Measurements from ENCODE around the gene TMEM9B. TPM values are rescaled to one million over a fixed set of nuclear protein-coding genes. Genes with fewer than 3 reads are reported as not detected.

TMEM9B gene
- polyA plus RNA-seq, 3 donors: 25.5 to 149 (median 141) TPM

DNA sequence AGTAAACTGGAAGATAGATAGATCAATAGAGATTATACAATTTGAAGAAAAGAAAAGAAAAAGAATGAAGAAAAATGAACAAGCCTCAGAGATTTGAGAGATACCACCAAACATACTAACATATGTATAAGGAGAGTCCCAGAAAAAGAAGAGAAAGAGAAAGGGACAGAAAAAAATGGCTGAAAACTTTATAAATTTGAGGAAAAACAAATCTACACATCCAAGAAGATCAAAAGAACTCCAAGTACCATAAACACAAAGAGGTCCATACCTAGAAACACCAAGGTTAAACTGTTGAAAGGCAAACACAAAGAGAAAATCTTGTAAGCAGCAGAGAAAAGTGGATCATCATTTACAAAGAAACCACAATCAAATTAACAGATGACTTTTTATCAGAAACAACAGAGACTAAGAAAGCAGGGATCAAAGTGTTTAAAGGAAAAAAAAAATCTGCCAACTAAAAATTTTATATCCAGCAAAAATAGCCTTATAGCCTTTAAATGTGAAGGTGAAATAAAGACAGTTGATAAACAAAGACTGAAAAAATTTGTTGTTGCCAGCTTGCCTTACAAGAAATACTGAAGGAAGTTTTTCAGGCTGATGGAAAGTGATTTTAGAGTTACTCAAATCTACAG lies 65.0 kb downstream of the TMEM9B start:
- no peak for DNase-seq
- H3K4me2 ChIP-seq (replicated peaks; ENCODE audit: extremely low read depth, low read length, poor library complexity, severe bottlenecking): no peak overlapping the region
- no peak overlapping the region for H3K27ac ChIP-seq (ENCODE audit: low read depth in 1 of 2, low read length in 2 of 2)
- no peaks in the 10 kb centered on the region for H3K36me3 Mint-ChIP-seq
- no peaks in the 10 kb centered on the region for H4K20me1 ChIP-seq (ENCODE audit: insufficient read depth, low read length)
- no peaks in the 10 kb centered on the region for H3K4me1 ChIP-seq (ENCODE audit: control insufficient read depth in 1 of 2, insufficient read depth in 2 of 2, low read length in 2 of 2)
- intact Hi-C loops (cut with micrococcal nuclease): no loop called here
- H3K27me3 Mint-ChIP-seq (ENCODE audit: low read depth in 3 of 3): peaks cover 0 to 4% (median 1%) of the 10 kb centered on the region in 3 donors
- peaks cover 22 to 24% of the 10 kb centered on the region in 2 donors for H3K9me3 ChIP-seq (replicated peaks in 1 of 2; ENCODE audit: control insufficient read depth in 1 of 2, insufficient read depth in 1 of 2, low read length in 2 of 2)
- H3K79me2 ChIP-seq (ENCODE audit: insufficient read depth, low read length): no peaks in the 10 kb centered on the region
- H3K27me3 ChIP-seq (ENCODE audit: control insufficient read depth in 2 of 2, insufficient read depth in 2 of 2, low read length in 2 of 2): no peaks in the 10 kb centered on the region
- no peak overlapping the region for H3K9ac ChIP-seq (ENCODE audit: insufficient read depth, low read length, poor library complexity, severe bottlenecking)
- H3K27ac Mint-ChIP-seq: no peak overlapping the region
- TF ChIP-seq, protein P1, sequence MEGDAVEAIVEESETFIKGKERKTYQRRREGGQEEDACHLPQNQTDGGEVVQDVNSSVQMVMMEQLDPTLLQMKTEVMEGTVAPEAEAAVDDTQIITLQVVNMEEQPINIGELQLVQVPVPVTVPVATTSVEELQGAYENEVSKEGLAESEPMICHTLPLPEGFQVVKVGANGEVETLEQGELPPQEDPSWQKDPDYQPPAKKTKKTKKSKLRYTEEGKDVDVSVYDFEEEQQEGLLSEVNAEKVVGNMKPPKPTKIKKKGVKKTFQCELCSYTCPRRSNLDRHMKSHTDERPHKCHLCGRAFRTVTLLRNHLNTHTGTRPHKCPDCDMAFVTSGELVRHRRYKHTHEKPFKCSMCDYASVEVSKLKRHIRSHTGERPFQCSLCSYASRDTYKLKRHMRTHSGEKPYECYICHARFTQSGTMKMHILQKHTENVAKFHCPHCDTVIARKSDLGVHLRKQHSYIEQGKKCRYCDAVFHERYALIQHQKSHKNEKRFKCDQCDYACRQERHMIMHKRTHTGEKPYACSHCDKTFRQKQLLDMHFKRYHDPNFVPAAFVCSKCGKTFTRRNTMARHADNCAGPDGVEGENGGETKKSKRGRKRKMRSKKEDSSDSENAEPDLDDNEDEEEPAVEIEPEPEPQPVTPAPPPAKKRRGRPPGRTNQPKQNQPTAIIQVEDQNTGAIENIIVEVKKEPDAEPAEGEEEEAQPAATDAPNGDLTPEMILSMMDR (IDR thresholded peaks at IDR 0.05): no peak
- H3K4me1 Mint-ChIP-seq: no peaks in the 10 kb centered on the region
- peaks cover 8 to 48% (median 29%) of the 10 kb centered on the region in 7 donors for H3K9me3 Mint-ChIP-seq
- H3K4me3 Mint-ChIP-seq: no peak overlapping the region
- H3K36me3 ChIP-seq (replicated peaks in 1 of 2; ENCODE audit: control insufficient read depth in 1 of 2, insufficient read depth in 2 of 2, low read length in 2 of 2): no peaks in the 10 kb centered on the region
- H2AFZ ChIP-seq (ENCODE audit: insufficient read depth, low read depth, low read length, poor library complexity, severe bottlenecking): no peak overlapping the region
- H3K4me3 ChIP-seq (replicated peaks in 1 of 3; ENCODE audit: low read depth in 2 of 3, low read length in 3 of 3): no peak overlapping the region

Small RNA genes within 50 kb of the gene (small RNA-seq; reads per million reads assigned to genes)
- not detected for gene RF00019 (ENCODE audit: insufficient read length, low read depth)

Other genes starting within 250 kb of the TMEM9B start
- gene AKIP1, start 53.3 kb downstream of the TMEM9B start, polyA plus RNA-seq: 10 to 100 TPM in 2 of 3 donors, 1 to 10 TPM in 1; 8.7 to 18.9 (median 18.7) TPM
- not detected for gene C11orf16, start 31.5 kb downstream of the TMEM9B start, polyA plus RNA-seq
- not detected for gene ASCL3, start 21.4 kb downstream of the TMEM9B start, polyA plus RNA-seq
- gene NRIP3, start 39.6 kb upstream of the TMEM9B start, polyA plus RNA-seq: 1 to 10 TPM in 2 of 3 donors, under 1 TPM in 1; 0.28 to 4.8 (median 1.0) TPM
- gene SCUBE2, start 127.2 kb upstream of the TMEM9B start, polyA plus RNA-seq: under 1 TPM in 2 of 3 donors, not detected in 1; 0.21 to 0.36 TPM

All from CD14-positive monocyte (primary cell).